GM19239 (cell line): ENCODE measurements around the gene EPHB1.

Source experiments
- DNase-seq: peaks from one replicate; pipeline ENCODE4 v3.0.0; 2011; ENCODE audit warnings: low spot score; ENCODE audit not compliant: insufficient read length
- FAIRE-seq: peaks from 2 replicates; lab custom pipeline; 2011; peaks lifted over from hg19 to GRCh38; lab: Jason Lieb, UNC

EPHB1 gene

GRCh38 chr3:134794950-134795745, at the start of gene EPHB1:
Gene EPHB1, plus strand, starts transcription at chr3:134795260.
- DNase-seq (peak; percentile 66), FAIRE-seq (peak; percentile 89)

GRCh38 chr3:134748698-134749097, 46.4 kb upstream of the EPHB1 start:
- no peak for DNase-seq
- no peak for FAIRE-seq

- FAIRE-seq (no peak), DNase-seq (no peak)
These were observed 45.9 kb upstream of the EPHB1 start for GRCh38 chr3:134749174-134749573.

GRCh38 chr3:134749802-134750553, 45.1 kb upstream of the EPHB1 start:
- no peak for DNase-seq
- no peak for FAIRE-seq

- no peak for FAIRE-seq
- no peak for DNase-seq
These were observed 43.2 kb upstream of the EPHB1 start for GRCh38 chr3:134751831-134752230.

- DNase-seq (no peak), FAIRE-seq (no peak)
These were observed 42.1 kb upstream of the EPHB1 start for GRCh38 chr3:134752761-134753461.

GRCh38 chr3:134753999-134754742, 40.9 kb upstream of the EPHB1 start:
- FAIRE-seq, result no peak

GRCh38 chr3:134754768-134755559, 40.1 kb upstream of the EPHB1 start:
- FAIRE-seq, result no peak
- peak; percentile 38 for DNase-seq

More at GRCh38 chr3:134753999-134754742, 40.9 kb upstream of the EPHB1 start:
- DNase-seq, result no peak

GRCh38 chr3:134755821-134756220, 39.2 kb upstream of the EPHB1 start:
- DNase-seq (no peak), FAIRE-seq (no peak)

GRCh38 chr3:134757549-134758069, 37.5 kb upstream of the EPHB1 start:
- FAIRE-seq (no peak), DNase-seq (no peak)

- no peak for DNase-seq
- no peak for FAIRE-seq
These were observed 33.8 kb upstream of the EPHB1 start for GRCh38 chr3:134761213-134761612.

- FAIRE-seq (no peak), DNase-seq (no peak)
These were observed 33.0 kb upstream of the EPHB1 start for GRCh38 chr3:134762016-134762415.

- FAIRE-seq, result no peak
- no peak for DNase-seq
These were observed 29.6 kb upstream of the EPHB1 start for GRCh38 chr3:134765468-134765867.

- DNase-seq, result no peak
These were observed 28.8 kb upstream of the EPHB1 start for GRCh38 chr3:134766290-134766689.

GRCh38 chr3:134768116-134768515, 26.9 kb upstream of the EPHB1 start:
- DNase-seq (no peak), FAIRE-seq (no peak)

More at GRCh38 chr3:134766290-134766689, 28.8 kb upstream of the EPHB1 start:
- FAIRE-seq, result no peak

- DNase-seq, result no peak
- no peak for FAIRE-seq
These were observed 26.2 kb upstream of the EPHB1 start for GRCh38 chr3:134768837-134769236.

- DNase-seq (no peak), FAIRE-seq (no peak)
These were observed 25.7 kb upstream of the EPHB1 start for GRCh38 chr3:134769287-134769868.

- FAIRE-seq (no peak), DNase-seq (no peak)
These were observed 23.0 kb upstream of the EPHB1 start for GRCh38 chr3:134772011-134772410.

GRCh38 chr3:134772591-134772990, 22.5 kb upstream of the EPHB1 start:
- no peak for FAIRE-seq

More at GRCh38 chr3:134772591-134772990, 22.5 kb upstream of the EPHB1 start:
- DNase-seq, result no peak
